Brain pericyte (primary cell): ENCODE results near the gene MYT1.

Source experiments
- DNase-seq: peaks from one replicate; pipeline ENCODE4 v3.0.0-alpha.2; 2012; ENCODE audit warnings: low read depth, low spot score

MYT1 gene

GRCh38 chr20:64153861-64154589 is 10.2 kb upstream of the MYT1 start:
- no peak for DNase-seq

GRCh38 chr20:64154590-64155257 is 9.5 kb upstream of the MYT1 start:
- DNase-seq = no peak

- no peak for DNase-seq
These were observed 8.8 kb upstream of the MYT1 start for GRCh38 chr20:64155258-64156135.

DNA sequence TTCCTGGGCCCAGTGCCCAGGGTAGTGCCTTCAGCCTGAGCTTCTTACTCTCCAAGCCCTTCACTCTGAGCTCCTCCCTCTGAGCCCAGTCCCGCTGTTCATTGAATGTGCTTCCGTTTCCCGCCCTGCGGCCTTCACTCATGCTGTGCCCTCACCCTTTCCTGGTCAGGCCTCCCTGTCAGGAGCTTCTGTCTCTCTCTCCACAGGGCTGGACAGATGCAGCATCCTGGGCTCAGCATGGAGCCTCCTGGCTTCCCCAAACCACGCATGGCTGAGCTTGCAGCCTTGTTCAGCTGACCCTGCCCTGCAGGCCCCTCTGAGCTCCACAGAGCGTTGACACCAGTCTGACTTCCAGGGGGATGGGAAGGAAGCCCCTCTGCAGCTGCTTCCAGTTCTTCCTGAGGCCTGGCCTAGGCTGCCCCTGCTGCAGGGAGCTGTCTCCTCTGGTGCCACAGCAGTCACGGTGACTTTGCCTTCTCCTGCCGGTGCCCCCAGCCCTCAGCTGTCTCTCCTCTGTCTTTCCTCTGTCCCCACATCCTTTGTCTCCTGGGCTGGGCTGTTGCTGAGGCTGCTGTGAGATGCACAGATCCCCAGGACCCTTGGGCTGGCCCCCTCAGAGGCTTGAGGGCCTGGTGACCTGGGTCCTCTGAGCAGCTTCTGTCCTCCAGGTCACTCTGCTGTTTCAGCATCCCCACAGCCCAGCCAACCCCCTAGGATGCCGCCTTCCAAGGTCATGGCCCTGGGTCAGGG is 7.9 kb upstream of the MYT1 start:
- no peak for DNase-seq

- no peak for DNase-seq
These were observed 7.1 kb upstream of the MYT1 start for GRCh38 chr20:64156886-64157875.

- no peak for DNase-seq
These were observed 6.4 kb upstream of the MYT1 start for GRCh38 chr20:64157878-64158277.

- no peak for DNase-seq
These were observed 5.6 kb upstream of the MYT1 start for GRCh38 chr20:64158346-64159285.

GRCh38 chr20:64159286-64159680 is 5.0 kb upstream of the MYT1 start:
- DNase-seq = no peak

DNA sequence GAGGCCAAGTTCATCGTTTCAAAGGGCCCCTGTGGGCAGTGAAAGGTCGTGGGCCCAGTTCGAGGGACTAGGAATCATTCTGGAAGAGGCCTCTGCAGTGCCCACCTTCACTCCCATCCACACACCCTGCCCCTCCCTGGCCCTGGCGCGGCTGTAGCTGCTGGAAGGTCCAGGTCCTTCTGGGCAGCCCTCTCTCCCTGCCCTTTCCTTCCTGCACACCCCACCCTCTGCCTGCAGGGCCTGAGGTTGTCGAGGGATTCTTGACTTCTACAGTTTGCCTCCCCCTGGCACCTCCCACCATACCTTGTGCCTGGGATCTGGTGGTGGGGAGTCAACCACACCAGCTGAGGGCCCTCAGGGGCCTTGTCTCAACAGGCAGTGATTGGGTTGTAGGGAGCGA is 4.5 kb upstream of the MYT1 start:
- no peak for DNase-seq

GRCh38 chr20:64160118-64160517 is 4.1 kb upstream of the MYT1 start:
- no peak for DNase-seq

- DNase-seq = no peak
These were observed 3.5 kb upstream of the MYT1 start for GRCh38 chr20:64160526-64161355.

GRCh38 chr20:64161356-64162238 is 2.7 kb upstream of the MYT1 start:
- DNase-seq = no peak

DNA sequence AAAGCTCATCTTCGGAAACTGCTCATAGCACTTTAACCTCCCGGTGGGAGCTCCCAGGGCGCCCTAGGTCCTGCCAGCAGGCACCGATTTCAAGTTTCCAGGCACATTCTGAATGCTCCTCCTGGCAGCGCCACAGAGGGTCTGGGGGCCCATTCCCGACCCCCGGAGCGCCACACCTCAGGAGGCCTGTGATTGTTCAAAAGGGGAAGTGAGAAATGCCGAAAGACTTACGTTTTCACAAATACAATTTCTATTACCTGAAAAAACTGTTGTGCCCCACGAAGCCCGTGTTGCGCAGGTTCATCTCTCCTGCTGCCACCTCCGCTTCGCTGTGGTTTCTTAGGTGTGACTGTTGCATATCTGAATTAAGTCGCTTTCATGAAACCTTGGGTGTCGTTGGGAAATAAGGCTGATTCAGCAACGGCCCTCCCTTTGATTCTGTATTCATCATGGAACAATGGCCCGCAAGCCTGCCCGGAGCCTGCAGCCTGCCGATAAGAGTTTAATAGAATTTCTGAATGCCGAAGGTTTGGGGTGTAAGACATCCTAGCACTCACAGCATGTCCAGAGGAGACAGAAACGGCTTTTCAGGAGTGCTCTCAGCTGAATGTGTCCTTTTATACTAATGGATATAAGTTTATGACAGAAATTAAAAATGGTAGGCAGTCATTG is 1.9 kb upstream of the MYT1 start:
- no peak for DNase-seq

DNA sequence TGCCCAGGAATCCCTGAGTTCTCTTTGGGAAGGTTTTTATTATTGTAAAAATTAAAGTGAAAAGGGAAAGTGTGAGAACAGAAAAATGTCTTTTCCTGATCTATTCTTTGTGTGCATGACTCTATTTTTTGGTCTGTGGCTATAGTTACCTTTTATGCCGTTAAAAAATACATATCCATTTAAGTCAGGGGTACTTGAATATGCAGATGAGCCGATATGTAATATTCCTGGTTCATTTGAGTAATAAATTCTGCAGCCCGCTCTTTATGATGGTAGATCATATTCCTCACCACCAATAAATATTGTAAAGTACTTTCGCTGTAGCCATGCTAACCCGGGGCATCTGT is 503 bp upstream of the MYT1 start:
- DNase-seq = no peak

DNA sequence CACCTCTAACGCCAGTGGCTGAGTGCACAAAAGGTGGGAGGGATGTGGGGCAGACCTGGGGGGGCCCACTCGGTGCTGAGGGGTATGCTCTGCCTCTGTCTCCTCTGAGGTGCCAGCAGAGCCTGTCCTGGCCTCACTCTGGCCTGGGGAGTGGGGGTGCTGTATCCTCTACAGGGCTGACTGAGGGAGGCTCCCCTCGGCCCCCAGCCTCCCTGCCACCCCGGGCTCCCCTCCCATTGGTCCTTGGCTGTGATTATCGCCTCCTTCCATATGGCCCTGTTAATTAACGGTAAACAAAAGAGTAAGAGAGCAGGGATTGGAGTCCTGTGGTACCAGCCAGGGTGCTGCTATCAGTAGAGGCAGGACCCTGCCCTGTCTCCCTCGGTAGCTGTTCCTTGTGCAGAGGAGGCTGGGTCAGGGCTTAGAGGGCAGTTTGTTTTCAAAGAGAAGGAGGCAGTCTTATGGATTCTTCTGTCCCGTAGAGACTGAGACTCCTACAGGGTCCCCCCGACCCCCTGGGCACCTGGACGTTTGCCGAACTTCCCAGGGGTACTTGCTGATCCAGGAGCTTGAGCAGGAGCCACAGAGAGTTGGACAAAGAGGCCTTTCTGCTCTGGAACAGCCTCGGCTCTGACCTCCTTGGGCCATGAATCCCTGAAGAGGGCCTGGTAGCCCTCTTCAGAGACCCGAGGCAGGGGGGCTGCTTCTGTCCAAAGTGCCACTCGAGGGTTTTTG is 1.8 kb downstream of the MYT1 start:
- no peak for DNase-seq
